ENCODE results near the gene FKBP8.
A peak's percentile ranks its signal among the peaks of the same experiment; 100 is the strongest.

Gene FKBP8

GRCh38 chr19:18520848-18521691, 22.3 kb downstream of the FKBP8 start:
- DNase-seq = peak; percentile 46

DNA sequence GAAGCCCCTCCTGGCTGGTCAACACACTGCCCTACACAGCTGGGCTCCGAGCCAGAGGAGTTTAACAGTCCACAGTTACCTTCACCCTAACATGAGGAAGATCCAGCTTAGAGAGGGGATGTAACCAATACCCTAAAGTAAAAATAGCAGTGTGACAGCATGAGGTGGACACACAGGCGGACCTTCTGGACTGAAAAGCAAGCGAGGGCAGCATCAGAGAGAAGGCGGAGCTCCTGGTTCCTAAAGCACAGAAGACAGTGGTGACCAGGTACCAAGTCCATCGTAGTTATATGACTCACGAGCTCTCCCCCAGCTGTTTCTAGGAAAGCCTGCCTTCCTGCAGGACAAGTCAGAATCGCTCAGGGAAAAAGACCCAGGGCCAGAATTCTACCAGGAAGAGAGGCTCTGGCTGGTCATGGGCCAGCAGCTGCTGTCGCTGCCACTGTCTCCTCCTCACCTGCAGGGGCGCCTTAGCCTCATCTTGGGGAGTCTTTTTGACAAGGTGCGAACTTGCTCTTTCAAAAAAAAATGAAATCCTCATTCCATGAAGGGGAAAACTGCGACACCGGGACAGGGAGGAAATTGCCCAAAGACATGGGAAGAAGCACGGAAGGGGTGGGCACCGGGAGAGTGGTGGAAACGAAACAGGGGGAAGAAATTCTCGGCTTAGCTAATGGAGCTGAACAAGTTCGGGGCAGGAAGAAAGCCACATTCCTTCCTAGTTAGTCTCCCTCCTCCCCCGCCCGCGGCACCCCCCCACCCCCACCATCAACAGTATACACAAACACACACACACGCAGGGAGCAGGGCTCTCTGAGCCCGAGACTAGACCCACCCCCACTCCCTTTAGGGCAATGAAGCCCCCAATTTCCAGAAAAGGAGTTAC, 23.2 kb downstream of the FKBP8 start:
- peak; percentile 85 for DNase-seq

GRCh38 chr19:18518639-18519038, 24.7 kb downstream of the FKBP8 start:
- DNase-seq = no peak

DNA sequence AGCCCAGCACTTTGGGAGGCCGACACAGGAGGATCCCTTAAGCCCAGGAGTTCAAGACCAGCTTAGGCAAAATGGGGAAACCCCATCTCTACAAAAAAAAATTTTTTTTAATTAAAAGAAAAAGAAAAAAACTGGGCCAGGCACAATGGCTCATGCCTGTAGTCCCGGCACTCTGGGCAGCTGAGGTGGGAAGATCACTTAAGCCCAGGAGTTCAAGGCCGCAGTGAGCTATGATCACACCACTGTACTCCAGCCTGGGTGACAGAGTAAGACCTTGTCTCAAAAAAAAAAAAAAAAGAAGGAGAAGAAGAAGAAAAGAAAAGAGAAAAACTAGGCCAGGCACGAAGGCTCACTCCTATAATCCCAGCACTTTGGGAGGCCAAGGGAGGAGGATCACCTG, 25.8 kb downstream of the FKBP8 start:
- no peak for DNase-seq

DNA sequence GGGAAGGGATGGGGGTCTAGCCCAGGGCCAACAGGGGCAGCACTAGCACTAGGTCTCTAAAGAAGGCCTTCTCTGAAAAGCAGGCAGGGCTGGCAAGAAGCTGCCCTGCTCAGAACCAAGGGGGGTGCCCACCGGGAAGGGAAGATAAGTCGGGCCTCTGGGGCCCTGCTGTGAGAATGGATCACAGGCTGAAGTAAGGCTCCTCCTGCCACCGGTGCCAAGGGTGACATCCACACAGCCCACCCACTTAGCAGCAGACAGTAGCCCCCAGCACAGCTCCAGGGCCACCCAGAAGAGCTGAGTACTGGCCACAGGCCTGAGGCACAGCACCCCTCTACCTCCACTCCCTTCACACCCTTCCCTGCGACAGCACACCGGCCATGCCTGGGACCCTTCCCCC, 27.4 kb downstream of the FKBP8 start:
- DNase-seq = no peak

DNA sequence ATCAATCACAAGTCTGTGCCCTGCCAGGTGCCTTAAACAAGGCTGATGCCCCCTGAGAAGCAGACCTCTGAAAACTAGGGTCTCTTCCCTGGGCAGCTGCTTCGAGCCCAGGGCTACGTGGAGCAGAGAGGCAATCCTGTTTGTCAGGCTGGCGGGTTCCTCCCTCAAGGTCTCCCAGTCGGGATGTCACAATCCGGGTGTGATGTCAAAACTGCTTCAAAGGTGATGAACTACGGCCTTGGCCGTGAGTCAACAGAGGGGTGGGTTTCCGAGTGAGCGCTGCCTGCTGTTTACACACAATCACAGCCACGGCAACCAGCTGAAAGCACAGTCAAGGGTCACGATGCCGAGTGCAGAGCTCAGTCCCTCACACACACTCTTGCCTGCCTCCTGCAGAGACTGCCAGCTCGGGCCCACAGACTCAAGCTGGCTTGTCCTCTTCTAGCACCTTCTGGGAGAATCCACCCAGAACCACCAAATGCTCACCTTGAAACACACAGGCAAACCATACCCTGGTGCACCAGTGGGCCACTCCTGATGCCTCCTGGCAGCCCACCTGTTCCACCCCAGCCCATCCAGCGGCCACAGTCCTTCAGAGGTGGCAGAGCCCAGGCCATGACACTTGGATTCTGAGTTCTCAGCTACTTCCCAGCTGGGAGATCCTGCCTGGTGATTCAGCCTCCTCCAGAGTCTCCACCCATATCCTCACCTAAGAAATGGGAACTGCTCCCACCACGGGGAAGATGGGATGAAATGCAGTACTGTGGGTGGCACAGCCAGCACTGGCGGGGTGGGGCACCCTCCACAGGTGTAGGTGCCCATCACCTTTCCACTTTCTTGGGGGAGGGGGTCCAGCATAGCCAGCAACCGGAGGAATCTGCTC, 28.3 kb downstream of the FKBP8 start:
- peak; percentile 63 for DNase-seq

- no peak for DNase-seq
Observed at GRCh38 chr19:18513868-18514267, 29.5 kb downstream of the FKBP8 start.

DNA sequence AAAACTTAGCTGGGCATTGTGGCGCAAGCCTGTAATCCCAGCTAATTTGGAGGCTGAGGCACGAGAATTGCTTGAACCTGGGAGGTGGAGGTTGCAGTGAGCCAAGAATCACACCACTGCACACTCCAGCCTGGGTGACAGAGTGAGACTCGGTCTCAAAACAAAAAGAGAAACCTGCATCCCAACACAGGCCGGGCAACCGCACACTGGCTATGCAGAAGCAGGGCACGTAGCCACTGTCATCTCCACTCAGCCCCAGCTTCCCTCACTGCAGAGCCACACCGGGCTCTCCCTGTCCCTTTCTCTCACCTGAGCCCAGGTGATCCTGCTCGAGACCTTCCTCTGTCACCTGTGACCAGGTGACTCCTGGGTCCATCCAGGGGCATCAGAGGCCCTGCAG, 33.2 kb downstream of the FKBP8 start:
- DNase-seq = no peak

- no peak for DNase-seq
Observed at GRCh38 chr19:18508585-18508984, 34.8 kb downstream of the FKBP8 start.

DNA sequence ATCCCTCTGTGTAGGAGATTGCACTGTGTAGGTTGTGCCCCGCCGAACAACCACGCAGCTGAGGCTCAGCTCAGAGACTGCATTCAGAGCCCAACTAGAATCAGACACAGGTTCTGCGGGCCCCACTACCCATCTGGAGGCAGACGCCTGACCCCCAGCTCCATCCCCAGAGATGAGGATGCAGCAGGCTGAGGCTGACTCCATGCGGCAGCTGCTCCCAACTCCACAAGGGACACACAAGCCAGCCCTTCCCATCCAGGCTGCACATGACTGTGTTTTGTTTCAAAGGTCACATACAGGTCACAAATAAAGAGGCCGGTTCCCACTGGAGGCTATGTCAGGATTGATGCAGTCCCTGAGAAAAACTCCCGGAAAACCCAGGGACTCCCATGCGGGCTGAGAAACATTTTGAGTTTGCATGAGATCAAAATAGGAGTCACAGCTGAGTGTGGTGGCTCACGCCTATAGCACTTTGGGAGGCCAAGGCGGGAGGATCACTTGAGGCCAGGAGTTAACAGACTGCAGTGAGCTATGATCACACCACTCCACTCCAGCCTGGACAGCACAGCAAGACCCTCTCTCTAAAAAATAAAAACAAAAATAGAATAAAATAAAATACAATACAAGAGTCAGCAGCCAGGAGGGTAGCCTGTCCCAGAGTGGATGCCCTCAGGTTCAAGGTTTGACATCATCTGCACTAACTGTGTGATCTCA, 35.5 kb downstream of the FKBP8 start:
- no peak for DNase-seq

GRCh38 chr19:18507021-18507726, 36.2 kb downstream of the FKBP8 start:
- no peak for DNase-seq

DNA sequence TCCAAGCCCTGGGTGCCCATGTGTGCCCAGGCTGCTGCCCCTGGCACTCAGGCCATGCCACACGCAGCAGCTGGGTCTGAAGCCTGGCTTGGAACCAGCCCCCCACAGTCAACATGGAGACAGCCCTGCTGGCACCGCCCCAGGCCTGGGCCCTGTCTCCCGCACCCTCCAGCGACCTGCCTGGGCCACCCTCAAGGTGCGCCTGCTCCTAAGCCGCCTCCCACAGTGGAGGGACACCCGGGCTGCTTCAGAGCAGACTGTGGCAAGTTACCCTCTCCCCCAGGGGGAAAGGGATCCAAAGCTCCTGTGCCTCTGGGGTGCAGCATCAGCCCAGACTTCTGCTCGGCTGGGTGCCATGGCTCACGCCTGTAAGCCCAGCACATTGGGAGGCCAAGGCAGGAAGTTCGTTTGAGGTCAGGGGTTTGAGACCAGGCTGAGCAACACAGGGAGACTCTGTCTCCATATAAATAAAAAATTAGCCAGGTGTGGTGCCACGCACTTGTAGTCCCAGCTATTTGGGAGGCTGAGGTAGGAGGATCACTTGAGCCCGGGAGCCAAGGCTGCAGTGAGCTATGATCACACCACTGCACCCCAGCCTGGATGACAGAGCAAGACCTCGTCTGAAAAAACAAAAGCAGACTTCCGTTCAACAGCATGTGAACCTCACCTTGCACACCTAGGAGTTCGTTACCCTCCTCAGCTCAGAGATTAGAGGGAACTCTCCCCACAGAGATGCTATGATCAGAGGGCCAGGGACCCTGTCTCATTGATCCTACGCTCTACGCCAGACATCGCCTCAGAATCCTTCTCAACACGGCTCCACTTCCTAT, 37.1 kb downstream of the FKBP8 start:
- no peak for DNase-seq

DNA sequence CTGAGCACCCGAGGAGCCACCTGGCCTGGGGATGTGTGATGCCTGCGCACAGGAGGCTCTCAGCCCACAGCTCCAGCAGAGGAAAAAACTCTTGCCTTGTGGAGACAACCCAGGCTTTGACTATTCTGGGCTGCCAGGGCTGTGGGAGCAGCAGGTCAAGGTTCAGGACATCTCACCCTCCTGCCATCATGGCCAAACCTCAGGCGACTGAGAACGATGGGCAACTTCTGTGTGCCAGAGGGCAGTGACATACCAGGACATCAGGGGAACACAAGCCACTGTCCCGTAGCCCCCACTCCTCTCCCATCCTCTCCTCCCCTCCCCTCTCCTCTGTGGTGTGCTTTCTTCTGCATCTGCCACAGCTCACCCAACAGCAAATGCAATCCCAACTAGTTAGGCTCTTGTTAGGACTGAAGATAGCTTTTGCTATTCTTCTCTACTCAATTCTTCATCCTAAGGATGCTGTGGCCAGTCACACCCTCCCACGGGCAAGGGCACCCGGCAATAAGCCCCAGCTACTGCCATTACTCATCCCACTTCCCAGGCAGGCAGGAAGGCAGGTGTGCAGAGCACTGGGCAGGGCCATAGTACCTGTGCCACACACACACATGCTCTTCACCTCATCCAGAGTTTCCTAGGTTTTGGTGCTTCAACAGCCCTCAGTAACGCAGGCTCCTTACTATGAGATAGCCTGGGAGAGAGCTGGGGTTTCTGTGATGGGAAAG, 38.3 kb downstream of the FKBP8 start:
- peak; percentile 82 for DNase-seq

GRCh38 chr19:18503971-18504885, 39.1 kb downstream of the FKBP8 start:
- peak; percentile 93 for DNase-seq

GRCh38 chr19:18503337-18503970, 39.9 kb downstream of the FKBP8 start:
- DNase-seq = no peak

DNA sequence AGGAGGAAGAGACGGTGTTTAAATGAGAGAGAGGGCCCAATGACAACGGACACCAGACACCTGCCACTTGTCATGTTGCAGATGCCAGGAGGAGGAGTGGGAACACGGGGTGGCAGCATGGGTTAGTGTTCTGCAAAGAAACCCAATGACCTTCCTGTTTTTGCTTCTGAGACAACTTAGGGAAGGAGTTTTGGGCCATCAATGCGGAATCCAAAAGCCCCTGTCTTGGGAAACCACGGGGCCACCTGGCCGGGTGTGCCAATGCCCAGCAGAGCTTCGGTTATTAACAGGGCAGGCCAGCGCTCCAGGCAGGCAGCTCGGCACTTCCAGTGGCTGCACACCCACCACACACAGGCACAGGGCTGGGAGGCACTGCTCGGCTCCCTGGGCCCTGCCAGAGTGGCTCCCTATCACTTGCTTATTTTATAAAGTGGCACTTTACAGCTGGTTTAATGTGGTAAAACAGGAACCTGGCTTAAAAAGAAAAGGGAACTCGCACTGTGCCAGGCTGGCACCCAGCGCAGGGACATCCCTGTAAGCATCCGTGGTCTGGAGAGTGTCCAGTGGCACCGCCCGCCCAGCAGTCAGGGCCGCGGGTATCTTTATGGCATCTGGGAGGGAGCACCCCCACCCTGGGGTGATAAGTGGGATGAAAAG, 40.6 kb downstream of the FKBP8 start:
- DNase-seq = no peak

DNA sequence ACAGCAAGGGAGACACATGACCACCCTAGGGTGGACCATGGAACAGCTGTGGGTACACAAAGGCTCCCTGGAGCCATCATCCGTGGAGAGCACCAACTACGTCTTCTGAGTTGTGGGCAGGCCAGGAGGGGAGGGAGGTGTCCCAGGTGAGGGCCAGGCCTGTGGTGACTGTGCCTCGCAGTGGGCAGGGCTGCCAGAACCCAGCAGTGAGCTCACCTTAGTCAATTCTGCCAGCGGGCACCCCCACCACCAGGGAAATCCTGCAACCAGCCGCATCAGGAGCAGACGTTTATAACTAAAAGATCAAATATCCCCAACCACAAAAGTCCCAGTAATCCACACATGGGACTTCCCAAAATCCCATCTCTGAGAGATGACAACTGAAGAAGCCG, 41.1 kb downstream of the FKBP8 start:
- no peak for DNase-seq

DNA sequence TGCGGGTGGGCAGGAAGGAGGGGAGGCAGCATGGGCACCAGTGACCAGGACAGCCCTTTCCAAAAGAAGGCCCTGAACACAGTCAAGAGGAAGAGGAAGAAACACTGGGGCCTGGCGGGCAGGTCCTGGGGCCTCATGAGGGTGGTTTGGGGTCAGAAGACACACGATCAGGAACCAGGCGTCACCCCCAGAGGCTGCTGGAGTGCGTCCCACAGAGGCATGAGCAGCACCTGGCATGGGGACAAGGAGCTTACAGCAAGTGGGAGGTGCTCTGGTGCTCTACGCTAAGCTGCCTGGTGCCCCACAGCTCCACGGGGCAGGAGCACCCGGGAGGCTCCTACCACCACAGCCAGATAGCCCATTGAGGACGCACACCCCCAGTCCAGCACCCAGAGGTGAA, 41.5 kb downstream of the FKBP8 start:
- no peak for DNase-seq
